HG03565 (cell line): Measurements from ENCODE around the gene ABHD4.
"Not testable (repeated sequence)": the region's sequence is repeated elsewhere in the genome, so short reads cannot be mapped to it uniquely, and the experiment has no call there.

ENCODE experiments used
- ATAC-seq: cut with Tn5 transposase; IDR thresholded peaks from one replicate; pipeline ENCODE4 v1.9.1; 2021; ENCODE audit warnings: mild to moderate bottlenecking, moderate library complexity; ENCODE audit not compliant: unreplicated experiment

The ABHD4 gene

GRCh38 chr14:22626590-22626989 is 28.5 kb downstream of the ABHD4 start:
- ATAC-seq = no peak

- no peak for ATAC-seq
Observed at GRCh38 chr14:22627506-22628263, 29.6 kb downstream of the ABHD4 start.

- ATAC-seq = no peak
Observed at GRCh38 chr14:22629361-22629760, 31.3 kb downstream of the ABHD4 start.

GRCh38 chr14:22630066-22630465 is 32.0 kb downstream of the ABHD4 start:
- no peak for ATAC-seq

- ATAC-seq = no peak
Observed at GRCh38 chr14:22630486-22630885, 32.4 kb downstream of the ABHD4 start.

DNA sequence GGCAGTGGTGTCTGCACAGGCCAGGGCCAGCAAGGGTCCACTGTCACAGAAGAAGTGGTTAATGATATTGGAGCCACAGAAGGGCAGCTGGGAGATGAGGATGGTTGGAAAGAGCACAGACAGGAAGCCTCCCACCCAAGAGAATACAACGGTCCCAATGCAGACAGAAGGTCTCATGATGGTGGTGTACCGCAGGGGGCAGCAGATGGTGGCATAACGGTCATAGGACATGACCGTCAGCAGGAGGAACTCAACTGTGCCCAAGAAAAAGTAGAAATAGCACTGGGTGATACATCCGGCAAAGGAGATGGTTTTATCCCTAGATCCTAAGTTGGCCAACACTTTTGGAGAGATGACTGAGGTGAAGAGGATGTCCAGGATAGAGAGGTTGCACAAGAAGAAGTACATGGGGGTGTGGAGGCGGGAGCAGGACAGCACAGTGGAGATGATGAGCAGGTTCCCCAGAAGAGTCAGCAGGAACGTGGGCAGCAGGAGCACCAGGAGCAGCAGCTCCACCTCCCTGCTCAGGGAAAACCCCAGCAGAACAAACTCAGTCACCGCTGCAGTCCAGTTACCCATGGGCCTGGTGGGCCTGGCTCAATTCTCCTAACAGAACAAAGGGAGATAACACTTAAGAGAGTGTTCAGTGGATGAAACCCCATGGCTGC is 36.3 kb downstream of the ABHD4 start:
- no peak for ATAC-seq

DNA sequence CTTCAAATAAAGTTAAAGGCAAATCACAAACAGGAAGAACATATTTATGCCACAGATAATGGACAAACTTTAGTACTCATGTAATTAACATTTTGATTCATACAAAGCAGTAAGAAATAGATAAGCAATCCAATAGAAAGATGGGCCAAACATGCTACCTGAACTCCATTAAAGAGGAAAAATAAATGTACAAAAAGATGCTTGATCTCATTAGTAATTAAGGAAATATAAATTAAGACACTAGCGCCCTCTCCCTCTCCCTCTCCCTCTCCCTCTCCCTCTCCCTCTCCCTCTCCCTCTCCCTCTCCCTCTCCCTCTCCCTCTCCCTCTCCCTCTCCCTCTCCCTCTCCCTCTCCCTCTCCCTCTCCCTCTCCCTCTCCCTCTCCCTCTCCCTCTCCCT is 37.9 kb downstream of the ABHD4 start:
- not testable (repeated sequence) for ATAC-seq

DNA sequence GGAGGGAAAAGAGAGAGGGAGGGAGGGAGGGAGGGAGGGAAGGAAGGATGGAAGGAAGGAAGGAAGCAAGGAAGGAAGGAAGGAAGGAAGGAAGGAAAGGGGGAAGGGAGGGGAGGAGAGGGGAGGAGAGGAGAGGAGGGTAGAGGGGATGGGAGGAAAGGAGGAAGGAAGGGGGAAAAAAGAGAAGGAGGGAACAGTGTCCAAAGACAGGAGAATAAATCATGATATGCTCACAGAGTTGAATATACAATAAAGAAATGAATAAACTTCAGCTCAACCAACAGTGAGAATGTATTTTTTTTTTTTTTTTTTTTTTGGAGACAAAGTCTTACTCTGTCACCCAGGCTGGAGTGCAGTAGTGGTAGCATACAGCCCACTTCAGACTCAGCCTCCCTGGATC is 42.1 kb downstream of the ABHD4 start:
- no peak for ATAC-seq

- ATAC-seq = no peak
Observed at GRCh38 chr14:22641846-22642245, 43.7 kb downstream of the ABHD4 start.

DNA sequence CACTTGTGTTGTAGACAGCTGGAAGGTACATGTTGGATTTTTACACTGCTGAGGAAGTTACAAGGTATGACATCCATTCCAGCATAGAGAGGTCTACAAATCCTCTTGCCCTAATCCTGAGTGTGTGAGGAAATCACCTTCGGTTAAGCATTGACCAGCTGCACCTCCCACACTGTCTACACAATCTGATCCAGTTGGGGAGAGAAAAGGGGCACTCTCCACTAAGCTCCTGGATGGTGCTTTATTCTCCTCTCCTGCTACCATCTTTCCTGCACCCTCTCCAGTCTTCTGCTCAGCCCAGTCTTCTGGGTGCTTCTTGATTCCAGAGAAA is 46.2 kb downstream of the ABHD4 start, which contains the start of gene OR6J1:
Gene OR6J1, minus strand, starts transcription at position 48 of the 331 bp plus-strand sequence. CDS start 9,541 bp downstream, outside the sequence.
- ATAC-seq = no peak

DNA sequence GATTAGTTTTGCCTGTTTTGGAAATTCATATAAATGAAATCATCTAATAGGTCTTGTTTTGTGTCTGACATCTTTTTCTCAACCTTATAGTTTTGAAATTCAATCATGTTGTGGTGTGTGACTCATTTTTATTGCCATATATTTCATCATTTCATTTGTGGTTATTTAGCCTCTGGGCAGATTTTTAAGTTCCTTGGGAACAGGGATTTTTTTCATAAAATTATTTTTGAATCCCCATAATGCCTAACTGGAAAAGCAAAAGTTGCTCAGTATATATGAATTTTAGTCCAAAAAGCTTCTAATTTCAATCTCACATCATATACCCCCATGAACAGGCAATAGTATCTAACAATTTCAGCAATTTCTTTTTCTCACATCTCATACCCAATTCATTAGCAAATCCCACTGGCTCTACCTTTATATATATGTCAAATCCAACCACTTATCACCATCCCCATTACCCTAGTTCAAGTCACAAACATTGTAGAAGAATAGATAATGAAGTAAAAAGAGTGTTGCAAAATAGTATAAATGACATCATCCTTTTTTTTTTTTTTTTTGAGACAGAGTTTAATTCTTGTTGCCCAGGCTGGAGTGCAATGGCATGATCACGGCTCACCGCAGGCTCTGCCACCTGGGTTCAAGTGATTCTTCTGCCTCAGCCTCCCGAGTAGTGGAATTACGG is 48.6 kb downstream of the ABHD4 start:
- no peak for ATAC-seq

DNA sequence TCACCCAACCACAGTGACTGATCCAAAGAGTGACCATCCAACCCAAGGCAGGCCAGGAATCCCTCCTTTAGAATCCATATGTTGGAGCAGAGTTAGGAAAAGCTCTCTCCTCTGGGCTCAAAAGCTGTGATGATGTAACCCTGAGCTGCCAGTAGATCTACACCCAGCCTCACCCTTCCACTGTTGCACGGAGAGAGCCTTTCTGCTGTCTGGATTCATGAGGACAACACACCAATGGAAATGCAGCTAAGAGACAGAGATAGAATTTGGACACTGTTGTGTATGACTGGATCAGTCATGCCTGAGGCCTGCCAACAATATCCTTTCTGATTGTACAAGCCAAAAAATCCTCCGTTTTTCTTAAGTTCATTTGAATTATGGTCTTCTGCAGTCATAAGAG is 50.4 kb downstream of the ABHD4 start:
- no peak for ATAC-seq

- no peak for ATAC-seq
Observed at GRCh38 chr14:22650046-22650739, 52.1 kb downstream of the ABHD4 start.

- ATAC-seq = no peak
Observed at GRCh38 chr14:22650960-22651521, 52.9 kb downstream of the ABHD4 start.

- no peak for ATAC-seq
Observed at GRCh38 chr14:22651586-22651985, 53.5 kb downstream of the ABHD4 start.

GRCh38 chr14:22653012-22653621 is 55.0 kb downstream of the ABHD4 start:
- ATAC-seq = no peak

GRCh38 chr14:22656226-22656625 is 58.1 kb downstream of the ABHD4 start:
- ATAC-seq = no peak

DNA sequence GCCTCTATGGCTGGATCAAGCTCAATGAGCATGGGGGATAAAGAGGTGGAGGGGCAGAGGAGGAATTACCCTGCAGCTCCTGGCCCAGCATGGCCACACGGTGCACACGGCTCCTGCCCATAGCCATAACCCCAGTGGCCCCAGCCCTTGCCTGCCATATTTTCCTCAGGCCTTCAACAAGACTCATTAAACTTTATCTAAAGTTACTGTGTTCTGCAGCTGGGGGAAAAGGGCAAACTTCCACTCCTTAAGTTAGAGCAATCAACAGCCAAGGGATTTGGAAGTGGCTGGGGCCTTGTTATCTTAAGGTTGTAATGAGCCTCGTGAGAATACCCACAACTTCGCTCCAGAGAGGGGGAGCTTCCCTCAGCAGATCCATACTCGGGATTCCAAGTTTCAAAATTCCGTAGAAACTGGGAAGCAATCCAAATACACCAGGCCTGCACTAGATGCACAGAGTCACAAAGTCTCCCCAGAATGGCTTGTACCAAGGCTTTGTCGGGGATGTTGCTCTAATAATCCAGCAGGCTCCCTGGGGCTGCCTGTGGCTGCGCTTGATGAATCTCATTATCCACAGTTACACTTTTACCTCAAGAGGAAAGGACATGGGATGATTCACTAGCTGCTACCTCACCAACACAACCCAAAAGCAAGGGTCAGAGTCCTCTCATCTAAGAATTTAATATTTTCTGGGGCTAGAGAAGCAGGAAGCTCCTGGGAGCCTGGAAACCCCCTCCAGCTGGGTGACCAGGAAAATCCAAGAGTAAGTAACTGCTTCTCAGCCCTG is 59.0 kb downstream of the ABHD4 start:
- ATAC-seq = no peak

- no peak for ATAC-seq
Observed at GRCh38 chr14:22657861-22658260, 59.8 kb downstream of the ABHD4 start.

DNA sequence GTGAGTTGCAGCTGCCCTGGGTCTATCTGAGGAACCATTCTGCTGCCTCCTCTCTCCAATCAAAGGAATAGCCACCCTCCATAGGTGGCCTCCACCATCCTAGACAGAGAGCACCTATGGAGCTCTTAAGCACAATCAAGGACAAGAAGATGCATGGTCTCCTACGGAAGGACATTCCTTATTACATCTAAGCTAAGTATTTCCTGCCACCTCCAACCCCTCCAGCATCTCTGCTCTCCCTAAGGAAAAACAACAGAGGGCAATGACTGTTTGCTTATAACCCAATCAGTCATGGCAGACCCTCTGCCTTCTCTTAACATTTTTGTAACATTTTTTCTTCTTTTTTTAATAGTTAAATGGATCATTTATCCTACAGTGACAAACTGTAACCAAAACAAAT is 60.8 kb downstream of the ABHD4 start:
- ATAC-seq = no peak
